ENCODE results near the gene RHCE.
"Not testable (repeated sequence)": the region's sequence is repeated elsewhere in the genome, so short reads cannot be mapped to it uniquely, and the experiment has no call there.

The RHCE gene

DNA sequence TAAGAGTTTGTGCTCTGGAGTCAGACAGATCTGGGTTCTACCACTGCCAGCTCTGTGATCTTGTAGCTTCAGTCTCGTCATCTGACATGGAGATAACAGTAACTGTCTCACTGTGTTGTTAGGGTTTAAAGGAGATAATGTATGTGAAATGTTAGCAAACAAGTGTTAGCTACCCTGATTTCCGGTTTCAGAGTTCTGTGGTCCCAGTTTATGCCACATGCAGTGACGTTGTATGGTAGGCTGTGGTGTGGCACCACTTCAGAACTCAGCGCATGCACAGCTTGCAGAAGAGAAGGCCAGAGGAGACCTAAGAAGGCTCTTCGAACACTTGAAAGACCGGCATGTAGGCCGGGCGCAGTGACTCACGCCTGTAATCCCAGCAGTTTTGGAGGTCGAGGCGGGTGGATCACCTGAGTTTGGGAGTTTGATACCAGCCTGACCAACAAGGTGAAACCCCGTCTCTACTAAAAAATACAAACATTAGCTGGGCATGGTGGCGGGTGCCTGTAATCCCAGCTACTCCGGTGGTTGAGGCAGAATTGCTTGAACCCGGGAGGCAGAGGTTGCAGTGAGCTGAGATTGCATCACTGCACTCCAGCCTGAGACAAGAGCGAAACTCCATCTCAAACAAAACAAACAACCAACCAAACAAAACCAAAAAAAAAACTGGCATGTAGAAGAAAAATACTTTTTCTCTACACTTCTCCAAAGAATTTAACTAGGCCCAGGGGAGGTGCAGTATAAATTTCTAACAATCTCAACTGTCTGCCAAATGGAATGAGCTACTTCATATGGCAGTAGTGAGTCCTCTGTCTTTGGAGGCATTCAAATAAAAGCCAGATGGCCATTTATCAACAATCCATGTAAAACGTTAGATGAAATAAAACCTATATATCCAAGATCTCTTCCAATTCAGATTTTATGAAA lies 92.5 kb downstream of the RHCE start:
- CTCF ChIA-PET; H3K27ac ChIP-seq (ENCODE audit: extremely low read depth, low read depth, low read length); H3K36me3 ChIP-seq (ENCODE audit: control insufficient read depth in 2 of 2, insufficient read depth in 1 of 2, low read length in 2 of 2); H3K4me1 ChIP-seq (ENCODE audit: control insufficient read depth, insufficient read depth, low read length); H3K4me3 ChIP-seq (ENCODE audit: low read depth, low read length); H3K9me3 ChIP-seq (ENCODE audit: control insufficient read depth, insufficient read depth, low read depth, low read length); POLR2A ChIA-PET: not testable (repeated sequence)

DNA sequence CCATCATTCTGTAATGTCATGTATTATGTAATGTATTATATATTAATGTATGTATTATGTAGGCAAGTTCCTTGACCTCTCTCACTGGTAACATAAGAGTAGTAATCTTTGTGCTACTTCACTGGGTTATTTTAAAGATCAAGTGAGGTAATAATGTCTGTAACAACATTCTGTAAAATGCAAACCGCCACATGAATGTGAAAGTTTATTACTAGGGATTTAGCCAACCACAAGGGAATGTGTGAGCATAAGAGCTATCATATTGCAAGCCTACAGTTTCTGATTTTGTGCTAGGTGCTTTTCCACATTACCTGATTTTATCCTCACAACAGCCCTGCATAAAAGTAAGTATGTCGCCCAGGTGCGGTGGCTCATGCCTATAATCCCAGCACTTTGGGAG lies 96.2 kb downstream of the RHCE start:
- H3K27ac ChIP-seq (ENCODE audit: extremely low read depth, low read depth, low read length); H3K4me1 ChIP-seq (ENCODE audit: control insufficient read depth, insufficient read depth, low read length); POLR2A ChIA-PET; H3K9me3 ChIP-seq (ENCODE audit: control insufficient read depth, insufficient read depth, low read depth, low read length); H3K4me3 ChIP-seq (ENCODE audit: low read depth, low read length); CTCF ChIA-PET; H3K36me3 ChIP-seq (ENCODE audit: control insufficient read depth in 2 of 2, insufficient read depth in 1 of 2, low read length in 2 of 2): not testable (repeated sequence)

DNA sequence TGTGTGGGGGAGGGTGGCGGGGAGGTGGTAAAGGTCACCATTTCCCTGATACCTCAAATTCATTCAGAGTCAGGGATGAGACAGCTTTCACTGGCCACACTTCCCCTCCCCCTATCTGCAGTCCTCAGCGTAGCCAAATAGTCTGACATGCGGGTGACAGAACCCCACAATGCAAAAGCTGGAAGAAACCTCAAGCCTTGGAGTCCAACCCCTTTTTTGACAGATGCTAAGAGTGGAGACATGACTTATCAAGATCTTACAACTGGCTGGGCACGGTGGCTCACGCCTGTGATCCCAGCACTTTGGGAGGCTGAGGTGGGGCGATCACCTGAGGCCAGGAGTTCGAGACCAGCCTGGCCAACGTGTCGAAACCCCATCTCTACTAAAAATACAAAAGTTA lies 98.5 kb downstream of the RHCE start:
- H3K36me3 ChIP-seq (ENCODE audit: control insufficient read depth in 2 of 2, insufficient read depth in 1 of 2, low read length in 2 of 2); CTCF ChIA-PET; H3K4me1 ChIP-seq (ENCODE audit: control insufficient read depth, insufficient read depth, low read length); H3K9me3 ChIP-seq (ENCODE audit: control insufficient read depth, insufficient read depth, low read depth, low read length); H3K27ac ChIP-seq (ENCODE audit: extremely low read depth, low read depth, low read length); H3K4me3 ChIP-seq (ENCODE audit: low read depth, low read length); POLR2A ChIA-PET: not testable (repeated sequence)

DNA sequence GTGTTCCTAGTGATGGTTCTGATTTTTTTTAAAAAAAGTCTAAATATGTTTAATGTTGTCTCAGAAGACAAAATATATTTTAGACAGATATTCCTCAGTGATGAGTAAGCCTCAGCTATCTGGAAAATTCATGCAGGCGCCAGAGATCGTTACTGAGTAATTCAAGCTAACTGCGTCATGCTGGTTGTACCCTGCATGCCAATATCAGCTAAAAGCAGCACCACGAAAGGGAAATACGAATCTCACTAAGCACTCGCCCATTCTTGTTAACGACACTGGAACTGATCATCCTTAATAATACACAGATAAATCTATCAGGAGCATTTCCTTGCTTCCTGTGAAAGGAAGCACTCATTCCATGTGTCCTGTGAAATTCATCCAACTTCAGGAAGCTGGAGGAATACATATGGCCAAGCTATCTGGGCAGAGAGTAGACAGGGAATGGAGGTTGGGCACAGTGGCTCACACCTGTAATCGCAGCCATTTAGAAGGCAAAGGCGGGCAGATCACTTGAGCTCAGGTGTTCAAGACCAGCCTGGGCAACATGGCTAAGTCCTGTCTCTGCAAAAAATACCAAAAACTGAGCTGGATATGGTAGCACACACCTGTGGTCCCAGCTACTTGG lies 100.2 kb downstream of the RHCE start:
- H3K36me3 ChIP-seq (ENCODE audit: control insufficient read depth in 2 of 2, insufficient read depth in 1 of 2, low read length in 2 of 2); H3K27ac ChIP-seq (ENCODE audit: extremely low read depth, low read depth, low read length): not testable (repeated sequence)

DNA sequence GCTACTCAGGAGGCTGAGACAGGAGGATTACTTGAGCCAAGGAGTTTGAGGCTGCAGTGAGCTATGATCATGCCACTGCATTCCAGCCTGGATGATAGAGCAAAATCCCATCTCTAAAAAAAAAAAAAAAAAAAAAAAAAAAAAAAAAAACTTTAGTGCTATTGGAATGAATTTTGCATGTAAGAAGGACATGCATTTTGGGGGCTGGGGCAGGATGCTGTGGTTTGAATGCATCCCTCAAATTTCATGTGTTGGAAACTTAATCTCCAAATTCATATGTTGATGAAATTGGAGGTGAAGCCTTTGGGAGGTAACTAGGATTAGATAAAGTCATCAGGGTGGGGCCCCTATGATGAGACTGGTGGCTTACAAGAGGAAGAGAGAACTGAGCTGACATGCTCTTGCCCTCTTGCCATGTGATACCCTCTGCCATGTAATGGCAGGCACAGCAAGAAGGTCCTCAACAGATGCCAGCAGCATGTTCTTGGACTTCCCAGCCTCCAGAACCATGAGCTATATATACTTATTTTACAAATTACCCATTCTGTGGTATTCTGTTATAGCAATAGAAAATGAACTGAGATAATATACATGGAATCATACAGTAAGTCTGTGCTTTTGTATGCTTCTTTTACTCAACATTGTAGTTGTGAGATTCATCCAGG lies 107.7 kb downstream of the RHCE start:
- H3K4me3 ChIP-seq (ENCODE audit: low read depth, low read length); H3K36me3 ChIP-seq (ENCODE audit: control insufficient read depth in 2 of 2, insufficient read depth in 1 of 2, low read length in 2 of 2); CTCF ChIA-PET; H3K9me3 ChIP-seq (ENCODE audit: control insufficient read depth, insufficient read depth, low read depth, low read length); POLR2A ChIA-PET; H3K27ac ChIP-seq (ENCODE audit: extremely low read depth, low read depth, low read length); H3K4me1 ChIP-seq (ENCODE audit: control insufficient read depth, insufficient read depth, low read length): not testable (repeated sequence)

More for the DNA sequence above, 100.2 kb downstream of the RHCE start:
- H3K9me3 ChIP-seq (ENCODE audit: control insufficient read depth, insufficient read depth, low read depth, low read length); H3K4me3 ChIP-seq (ENCODE audit: low read depth, low read length); POLR2A ChIA-PET; H3K4me1 ChIP-seq (ENCODE audit: control insufficient read depth, insufficient read depth, low read length); CTCF ChIA-PET: not testable (repeated sequence)

All from HEK293 (cell line).